Limb (tissue), 2 donors: ENCODE data around the gene ZG16B.

Experiments used
- DNase-seq, 2 donors: peaks; one replicate each; pipeline ENCODE4 v3.0.0-alpha.2; 2016; ENCODE audit errors: extremely low spot score in 2 of 2

Gene ZG16B

GRCh38 chr16:2804728-2805127 lies 25.4 kb upstream of the ZG16B start:
- DNase-seq = no peak

GRCh38 chr16:2806286-2806685 lies 23.8 kb upstream of the ZG16B start:
- DNase-seq = no peak

- DNase-seq = no peak
Observed at GRCh38 chr16:2808181-2808580, 21.9 kb upstream of the ZG16B start.

GRCh38 chr16:2809149-2809760 lies 20.8 kb upstream of the ZG16B start:
- DNase-seq = no peak

- no peak for DNase-seq
Observed at GRCh38 chr16:2810651-2811050, 19.5 kb upstream of the ZG16B start.

GRCh38 chr16:2811703-2812471 lies 18.2 kb upstream of the ZG16B start:
- no peak for DNase-seq

- DNase-seq = no peak
Observed at GRCh38 chr16:2813771-2814221, 16.3 kb upstream of the ZG16B start.

- DNase-seq = no peak
Observed at GRCh38 chr16:2814551-2815298, 15.4 kb upstream of the ZG16B start.

- DNase-seq = no peak
Observed at GRCh38 chr16:2815299-2815771, 14.8 kb upstream of the ZG16B start.

GRCh38 chr16:2816751-2817339 lies 13.3 kb upstream of the ZG16B start, which contains the start of gene PRSS21:
TSS of gene PRSS21 (plus strand) at chr16:2817237. CDS start at chr16:2817269, 32 bp downstream.
- DNase-seq = no peak

GRCh38 chr16:2817340-2818271 lies 12.5 kb upstream of the ZG16B start:
- no peak for DNase-seq

- no peak for DNase-seq
Observed at GRCh38 chr16:2818272-2818876, 11.7 kb upstream of the ZG16B start.

GRCh38 chr16:2819179-2819938 lies 10.7 kb upstream of the ZG16B start:
- peak in 1 of 2 donors; percentile 10 for DNase-seq

GRCh38 chr16:2819939-2820835 lies 9.9 kb upstream of the ZG16B start:
- DNase-seq = peak in 1 of 2 donors; percentile 13

GRCh38 chr16:2820836-2821486 lies 9.1 kb upstream of the ZG16B start:
- DNase-seq = peak in 1 of 2 donors; percentile 12

- peak in 1 of 2 donors; percentile 7 for DNase-seq
Observed at GRCh38 chr16:2821487-2822157, 8.5 kb upstream of the ZG16B start.

- no peak for DNase-seq
Observed at GRCh38 chr16:2822158-2822495, 8.0 kb upstream of the ZG16B start.
